ENCODE measurements around the gene SPOCD1. TPM values are rescaled to one million over a fixed set of nuclear protein-coding genes. Genes with fewer than 3 reads are reported as not detected.

SPOCD1 gene

GRCh38 chr1:31745096-31745945 is 70.5 kb downstream of the SPOCD1 start:
- Histone ChIP-seq H3K4ac (ENCODE audit: low read depth, low read length) (no peak overlapping the region), H2BK15ac (replicated peaks; ENCODE audit: low read depth) (no peak overlapping the region), H3K4me3 (ENCODE audit: low read length) (no peak overlapping the region), H3K4me2 (ENCODE audit: low read length) (no peak overlapping the region), H3K27me3 (ENCODE audit: insufficient read depth, low read length, poor library complexity) (no peaks in the 10 kb centered on the region), H4K8ac (ENCODE audit: low read depth, low read length) (no peak overlapping the region), H3K27ac (ENCODE audit: low read depth, low read length) (no peak overlapping the region), H4K5ac (ENCODE audit: low read length) (no peak overlapping the region), H3K36me3 (ENCODE audit: control insufficient read depth, insufficient read depth, low read length) (no peaks in the 10 kb centered on the region), H3K79me2 (ENCODE audit: control insufficient read depth, insufficient read depth, low read length) (no peaks in the 10 kb centered on the region), H2AK5ac (ENCODE audit: low read length) (no peak overlapping the region), H3K4me1 (ENCODE audit: control insufficient read depth, low read depth, low read length) (peaks cover 5% of the 10 kb centered on the region), H2BK120ac (ENCODE audit: low read depth, low read length) (no peak overlapping the region), H3K79me1 (ENCODE audit: low read length) (no peaks in the 10 kb centered on the region), H3K23ac (ENCODE audit: low read length) (no peak overlapping the region), H3K9ac (ENCODE audit: low read length) (no peak overlapping the region), H2BK5ac (ENCODE audit: low read length) (no peak overlapping the region), H3K56ac (ENCODE audit: low read length) (no peak overlapping the region), H3K18ac (ENCODE audit: low read length) (no peak overlapping the region)
- DNase-seq: peak; percentile 79
- WGBS (ENCODE audit: extremely low coverage, insufficient coverage, low lambda C conversion rate): no CpG with 5 or more reads among the region's 4 CpGs

DNA sequence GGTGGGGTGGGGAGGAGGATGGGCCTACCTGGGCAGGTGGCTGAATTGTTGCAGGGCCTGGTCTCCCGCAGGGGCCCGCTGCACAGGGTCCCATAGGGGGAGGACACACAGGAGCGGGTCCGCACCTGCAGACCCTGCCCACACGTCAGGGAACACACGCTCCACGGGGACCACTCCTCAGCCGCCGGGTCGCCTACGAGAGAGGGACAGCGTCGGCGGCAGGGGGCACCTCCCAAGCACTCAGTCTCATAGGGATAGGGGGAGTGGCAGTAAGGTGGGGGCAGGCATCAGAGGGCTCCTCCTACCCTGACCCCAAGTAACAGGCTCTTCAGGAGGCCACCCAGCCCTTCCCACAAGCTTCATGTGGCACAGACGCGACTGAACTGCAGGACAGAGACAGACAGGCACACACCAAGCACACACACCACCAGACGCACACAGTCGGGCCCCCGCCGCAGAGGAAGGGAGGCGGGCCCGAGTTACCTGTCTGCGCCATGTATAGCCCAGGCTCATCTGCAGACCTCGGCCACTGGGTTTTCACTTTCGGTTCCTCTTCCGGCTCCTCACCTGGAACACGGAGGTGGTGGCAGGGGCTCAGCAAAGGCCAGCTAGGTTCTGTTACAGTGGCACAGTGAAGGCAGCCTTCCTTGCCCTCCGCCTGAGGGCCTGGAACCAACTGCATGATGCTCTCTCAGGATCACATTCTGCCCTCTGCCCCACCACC is 71.5 kb downstream of the SPOCD1 start:
- Histone ChIP-seq H3K56ac (ENCODE audit: low read length) (no peak overlapping the region), H3K18ac (ENCODE audit: low read length) (no peak overlapping the region), H2BK120ac (ENCODE audit: low read depth, low read length) (no peak overlapping the region), H2AK5ac (ENCODE audit: low read length) (no peak overlapping the region), H3K4me2 (ENCODE audit: low read length) (no peak overlapping the region), H3K9ac (ENCODE audit: low read length) (no peak overlapping the region), H3K36me3 (ENCODE audit: control insufficient read depth, insufficient read depth, low read length) (no peaks in the 10 kb centered on the region), H3K4me3 (ENCODE audit: low read length) (no peak overlapping the region), H3K4ac (ENCODE audit: low read depth, low read length) (no peak overlapping the region), H3K79me2 (ENCODE audit: control insufficient read depth, insufficient read depth, low read length) (no peaks in the 10 kb centered on the region), H3K27ac (ENCODE audit: low read depth, low read length) (no peak overlapping the region), H4K8ac (ENCODE audit: low read depth, low read length) (no peak overlapping the region), H3K23ac (ENCODE audit: low read length) (no peak overlapping the region), H2BK5ac (ENCODE audit: low read length) (no peak overlapping the region), H2BK15ac (replicated peaks; ENCODE audit: low read depth) (no peak overlapping the region), H3K4me1 (ENCODE audit: control insufficient read depth, low read depth, low read length) (peaks cover 5% of the 10 kb centered on the region), H4K5ac (ENCODE audit: low read length) (no peak overlapping the region), H3K27me3 (ENCODE audit: insufficient read depth, low read length, poor library complexity) (no peaks in the 10 kb centered on the region), H3K79me1 (ENCODE audit: low read length) (no peaks in the 10 kb centered on the region)
- no CpG with 5 or more reads among the region's 28 CpGs for WGBS (ENCODE audit: extremely low coverage, insufficient coverage, low lambda C conversion rate)
- DNase-seq: no peak

DNA sequence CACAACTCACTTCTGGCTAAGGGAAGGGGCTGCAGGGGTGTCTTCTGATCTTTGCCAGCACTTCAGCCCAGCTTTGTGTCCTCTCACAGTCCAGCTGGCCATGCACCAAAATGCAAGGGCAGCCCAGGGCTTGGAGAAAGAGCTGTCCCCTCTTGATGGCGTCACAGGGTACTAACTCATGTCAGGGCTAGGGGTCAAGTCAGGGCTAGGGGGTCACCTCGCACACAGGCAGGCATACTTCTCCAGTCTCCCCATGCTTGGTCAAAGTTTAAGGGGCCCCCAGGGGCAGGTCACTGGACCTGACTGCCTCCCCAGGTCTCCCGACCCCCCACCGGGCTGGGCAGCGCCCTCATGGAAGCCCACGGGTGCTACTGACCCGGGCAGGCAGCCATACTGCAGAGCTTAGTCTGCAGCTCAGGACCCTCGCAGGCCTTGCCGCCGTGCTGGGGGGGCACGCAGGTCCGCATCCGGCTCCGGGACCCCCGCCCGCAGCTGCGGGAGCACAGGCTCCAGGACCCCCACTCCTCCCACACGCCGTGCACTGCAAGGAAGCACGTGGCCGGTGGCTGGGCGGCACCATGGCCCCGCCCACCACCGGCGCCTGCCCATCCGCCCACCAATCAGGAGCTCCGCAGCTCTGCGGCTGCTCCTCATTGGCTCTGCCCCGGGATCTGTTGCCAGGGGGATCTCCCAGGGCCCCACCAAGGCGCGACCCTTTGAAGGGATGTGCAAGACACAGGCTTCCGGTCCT is 73.2 kb downstream of the SPOCD1 start:
- Histone ChIP-seq H3K79me2 (ENCODE audit: control insufficient read depth, insufficient read depth, low read length) (no peaks in the 10 kb centered on the region), H3K9ac (ENCODE audit: low read length) (no peak overlapping the region), H2AK5ac (ENCODE audit: low read length) (no peak overlapping the region), H3K79me1 (ENCODE audit: low read length) (no peaks in the 10 kb centered on the region), H4K5ac (ENCODE audit: low read length) (no peak overlapping the region), H3K4me1 (ENCODE audit: control insufficient read depth, low read depth, low read length) (no peaks in the 10 kb centered on the region), H2BK120ac (ENCODE audit: low read depth, low read length) (no peak overlapping the region), H3K36me3 (ENCODE audit: control insufficient read depth, insufficient read depth, low read length) (no peaks in the 10 kb centered on the region), H3K56ac (ENCODE audit: low read length) (no peak overlapping the region), H2BK15ac (replicated peaks; ENCODE audit: low read depth) (no peak overlapping the region), H2BK5ac (ENCODE audit: low read length) (no peak overlapping the region), H3K18ac (ENCODE audit: low read length) (no peak overlapping the region), H4K8ac (ENCODE audit: low read depth, low read length) (no peak overlapping the region), H3K4me3 (ENCODE audit: low read length) (no peak overlapping the region), H3K4me2 (ENCODE audit: low read length) (no peak overlapping the region), H3K4ac (ENCODE audit: low read depth, low read length) (no peak overlapping the region), H3K27me3 (ENCODE audit: insufficient read depth, low read length, poor library complexity) (no peaks in the 10 kb centered on the region), H3K23ac (ENCODE audit: low read length) (no peak overlapping the region), H3K27ac (ENCODE audit: low read depth, low read length) (no peak overlapping the region)
- no peak for DNase-seq
- no CpG with 5 or more reads among the region's 32 CpGs for WGBS (ENCODE audit: extremely low coverage, insufficient coverage, low lambda C conversion rate)

Small RNA genes within 50 kb of the gene (small RNA-seq; reads per million reads assigned to genes)
- gene MIR4254 (ENCODE audit: insufficient read depth): not detected
